HepG2 (cell line): Measurements from ENCODE around the gene FGF18. TPM values are rescaled to one million over a fixed set of nuclear protein-coding genes. Genes with fewer than 3 reads are reported as not detected.

Experiments used
- ARNTL ChIP-seq: sonication (generic); formaldehyde crosslinking; IDR thresholded peaks from 2 replicates; pipeline ENCODE4 v1.4.0; 2020; ENCODE audit warnings: mild to moderate bottlenecking, missing genetic modification reagents
- FOXC1 ChIP-seq: sonication (generic); formaldehyde crosslinking; IDR thresholded peaks from 2 replicates; pipeline ENCODE4 v1.8.0; 2022; ENCODE audit warnings: mild to moderate bottlenecking, missing genetic modification reagents, borderline replicate concordance
- ONECUT2 ChIP-seq: sonication (generic); formaldehyde crosslinking; IDR thresholded peaks from 2 replicates; pipeline ENCODE4 v1.4.0; 2020; ENCODE audit warnings: missing genetic modification reagents
- POLR2AphosphoS5 ChIP-seq: IDR thresholded peaks from 2 replicates; pipeline ENCODE4 v1.6.1; 2012; ENCODE audit warnings: low read depth, low read length
- ZNF230 ChIP-seq: sonication (generic); formaldehyde crosslinking; IDR thresholded peaks from 2 replicates; pipeline ENCODE4 v1.4.0; 2020; ENCODE audit warnings: mild to moderate bottlenecking, missing genetic modification reagents
- ZNF296 ChIP-seq: sonication (generic); formaldehyde crosslinking; conservative IDR thresholded peaks from 2 replicates; pipeline ENCODE4 v1.5.0; 2020; ENCODE audit warnings: mild to moderate bottlenecking, missing genetic modification reagents
- ZNF44 ChIP-seq: sonication (generic); formaldehyde crosslinking; IDR thresholded peaks from 2 replicates; pipeline ENCODE4 v1.5.1; 2020; ENCODE audit warnings: mild to moderate bottlenecking, missing genetic modification reagents
- ZNF451 ChIP-seq: sonication (generic); formaldehyde crosslinking; IDR thresholded peaks from 2 replicates; pipeline ENCODE4 v1.5.0; 2020; ENCODE audit warnings: mild to moderate bottlenecking, missing genetic modification reagents
- ZNF660 ChIP-seq: sonication (generic); formaldehyde crosslinking; IDR thresholded peaks from 2 replicates; pipeline ENCODE4 v1.5.1; 2020; ENCODE audit warnings: mild to moderate bottlenecking, low read depth, missing genetic modification reagents, borderline replicate concordance
- ZNF7 ChIP-seq: IDR thresholded peaks from 2 replicates; pipeline ENCODE4 v1.6.1; 2016; ENCODE audit warnings: missing biosample characterization, missing genetic modification reagents
- polyA plus RNA-seq, 8 experiments: library from polyadenylated mRNA; depleted of rRNA in 3 of 8; stranded (reverse) in 7 of 8; unstranded in 1 of 8; fragments of >200 nt; fragmentation: Illumina TruSeq in 4 of 8; extraction: Trizol in 4 of 8; gene quantifications; 2 replicates each; pipeline versions ENCODE4 v1.2.1 to v1.2.3, GENCODE V29; 2011 to 2016; ENCODE audit warnings: low read depth in 4 of 8, missing spikeins in 1 of 8, mixed read lengths in 1 of 8; ENCODE audit not compliant: insufficient read depth in 1 of 8
- total RNA-seq, 5 experiments: library from RNA; depleted of rRNA; stranded (reverse); fragments of >200 nt; fragmentation: Illumina TruSeq; extraction: Trizol; gene quantifications; 2 replicates each; pipeline ENCODE4 v1.2.3, GENCODE V29; 2016; ENCODE audit warnings: low read depth in 1 of 5
- TF ChIP-seq, protein P1 (sequence below), 2 experiments: sonication (generic) in 1 of 2; formaldehyde crosslinking in 1 of 2; IDR thresholded peaks; 2 replicates each; pipeline versions ENCODE4 v1.6.1 to v1.9.0; 2014 to 2022; ENCODE audit warnings: antibody characterized with exemption in 1 of 2, borderline replicate concordance in 1 of 2, inconsistent platforms in 1 of 2, low read depth in 1 of 2, missing genetic modification reagents in 1 of 2
- TF ChIP-seq, protein P2 (sequence below), 2 experiments: fragments of 450-650 bp in 1 of 2; sonication (generic) in 1 of 2; formaldehyde crosslinking in 1 of 2; IDR thresholded peaks; 2 replicates each; pipeline versions ENCODE4 v1.6.1 to v1.8.0; 2016 to 2022; ENCODE audit warnings: antibody characterized with exemption in 1 of 2, mild to moderate bottlenecking in 1 of 2, missing genetic modification reagents in 1 of 2

FGF18 gene
- total and polyA plus RNA-seq, 2 of the 13 experiments (the other 11 are each of a cell fraction or from before 2014, with no cell fraction given), result not detected

DNA sequence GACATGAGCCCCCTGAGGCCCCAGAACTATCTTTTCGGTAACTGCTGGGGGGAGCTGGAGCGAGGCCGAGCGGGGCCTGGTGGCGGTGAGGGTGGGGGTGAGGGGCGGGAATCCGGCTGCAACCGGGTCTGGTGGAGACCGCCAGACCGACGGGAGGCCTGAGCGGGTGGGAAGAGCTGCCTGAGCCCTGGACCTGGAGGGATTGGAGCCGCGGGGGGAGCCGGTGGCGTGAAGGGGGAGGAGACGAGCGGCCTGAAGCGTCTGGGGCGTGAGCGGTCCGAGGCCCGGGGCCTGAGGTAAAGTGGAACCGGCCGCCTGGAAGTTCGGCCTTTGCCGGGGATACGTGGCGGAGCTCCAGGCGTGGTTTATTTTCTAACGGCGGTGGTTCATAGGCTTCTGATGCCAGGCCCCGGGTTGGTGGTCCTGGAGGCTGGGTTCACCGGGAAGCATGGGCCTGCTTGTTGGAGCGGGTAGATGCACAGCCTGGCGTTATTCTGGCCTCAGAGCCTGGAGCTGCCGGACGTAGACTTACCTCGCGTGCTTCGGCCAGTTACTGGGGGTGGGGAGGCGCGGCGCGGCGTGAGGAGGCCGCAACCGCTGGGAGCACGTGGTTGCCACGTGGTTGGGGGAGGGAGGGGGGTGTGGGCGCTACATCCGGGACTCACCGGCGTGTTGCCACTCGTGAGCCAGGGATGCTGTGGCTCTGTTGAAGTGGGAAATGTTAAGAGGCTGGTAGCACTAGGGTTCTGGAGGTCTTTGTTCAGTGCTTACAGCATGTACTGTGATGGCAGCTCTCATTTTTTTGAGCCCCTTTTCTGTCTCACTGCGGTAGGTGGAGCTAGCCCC lies 31.3 kb upstream of the FGF18 start (continued):
- TF ChIP-seq, protein P1, sequence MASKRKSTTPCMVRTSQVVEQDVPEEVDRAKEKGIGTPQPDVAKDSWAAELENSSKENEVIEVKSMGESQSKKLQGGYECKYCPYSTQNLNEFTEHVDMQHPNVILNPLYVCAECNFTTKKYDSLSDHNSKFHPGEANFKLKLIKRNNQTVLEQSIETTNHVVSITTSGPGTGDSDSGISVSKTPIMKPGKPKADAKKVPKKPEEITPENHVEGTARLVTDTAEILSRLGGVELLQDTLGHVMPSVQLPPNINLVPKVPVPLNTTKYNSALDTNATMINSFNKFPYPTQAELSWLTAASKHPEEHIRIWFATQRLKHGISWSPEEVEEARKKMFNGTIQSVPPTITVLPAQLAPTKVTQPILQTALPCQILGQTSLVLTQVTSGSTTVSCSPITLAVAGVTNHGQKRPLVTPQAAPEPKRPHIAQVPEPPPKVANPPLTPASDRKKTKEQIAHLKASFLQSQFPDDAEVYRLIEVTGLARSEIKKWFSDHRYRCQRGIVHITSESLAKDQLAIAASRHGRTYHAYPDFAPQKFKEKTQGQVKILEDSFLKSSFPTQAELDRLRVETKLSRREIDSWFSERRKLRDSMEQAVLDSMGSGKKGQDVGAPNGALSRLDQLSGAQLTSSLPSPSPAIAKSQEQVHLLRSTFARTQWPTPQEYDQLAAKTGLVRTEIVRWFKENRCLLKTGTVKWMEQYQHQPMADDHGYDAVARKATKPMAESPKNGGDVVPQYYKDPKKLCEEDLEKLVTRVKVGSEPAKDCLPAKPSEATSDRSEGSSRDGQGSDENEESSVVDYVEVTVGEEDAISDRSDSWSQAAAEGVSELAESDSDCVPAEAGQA (IDR thresholded peaks at IDR 0.05; ENCODE audit: low read depth), result peak; percentile 34; the same call in 1 of the 2 replicates
- TF ChIP-seq, protein P1 (CRISPR knock-in tag; IDR thresholded peaks at IDR 0.05; ENCODE audit: borderline replicate concordance), result no peak
- TF ChIP-seq ZNF296 (CRISPR knock-in tag), result peak; percentile 93
- TF ChIP-seq, protein P2, sequence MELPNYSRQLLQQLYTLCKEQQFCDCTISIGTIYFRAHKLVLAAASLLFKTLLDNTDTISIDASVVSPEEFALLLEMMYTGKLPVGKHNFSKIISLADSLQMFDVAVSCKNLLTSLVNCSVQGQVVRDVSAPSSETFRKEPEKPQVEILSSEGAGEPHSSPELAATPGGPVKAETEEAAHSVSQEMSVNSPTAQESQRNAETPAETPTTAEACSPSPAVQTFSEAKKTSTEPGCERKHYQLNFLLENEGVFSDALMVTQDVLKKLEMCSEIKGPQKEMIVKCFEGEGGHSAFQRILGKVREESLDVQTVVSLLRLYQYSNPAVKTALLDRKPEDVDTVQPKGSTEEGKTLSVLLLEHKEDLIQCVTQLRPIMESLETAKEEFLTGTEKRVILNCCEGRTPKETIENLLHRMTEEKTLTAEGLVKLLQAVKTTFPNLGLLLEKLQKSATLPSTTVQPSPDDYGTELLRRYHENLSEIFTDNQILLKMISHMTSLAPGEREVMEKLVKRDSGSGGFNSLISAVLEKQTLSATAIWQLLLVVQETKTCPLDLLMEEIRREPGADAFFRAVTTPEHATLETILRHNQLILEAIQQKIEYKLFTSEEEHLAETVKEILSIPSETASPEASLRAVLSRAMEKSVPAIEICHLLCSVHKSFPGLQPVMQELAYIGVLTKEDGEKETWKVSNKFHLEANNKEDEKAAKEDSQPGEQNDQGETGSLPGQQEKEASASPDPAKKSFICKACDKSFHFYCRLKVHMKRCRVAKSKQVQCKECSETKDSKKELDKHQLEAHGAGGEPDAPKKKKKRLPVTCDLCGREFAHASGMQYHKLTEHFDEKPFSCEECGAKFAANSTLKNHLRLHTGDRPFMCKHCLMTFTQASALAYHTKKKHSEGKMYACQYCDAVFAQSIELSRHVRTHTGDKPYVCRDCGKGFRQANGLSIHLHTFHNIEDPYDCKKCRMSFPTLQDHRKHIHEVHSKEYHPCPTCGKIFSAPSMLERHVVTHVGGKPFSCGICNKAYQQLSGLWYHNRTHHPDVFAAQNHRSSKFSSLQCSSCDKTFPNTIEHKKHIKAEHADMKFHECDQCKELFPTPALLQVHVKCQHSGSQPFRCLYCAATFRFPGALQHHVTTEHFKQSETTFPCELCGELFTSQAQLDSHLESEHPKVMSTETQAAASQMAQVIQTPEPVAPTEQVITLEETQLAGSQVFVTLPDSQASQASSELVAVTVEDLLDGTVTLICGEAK (IDR thresholded peaks at IDR 0.05), result no peak
- TF ChIP-seq, protein P2 (CRISPR knock-in tag; IDR thresholded peaks at IDR 0.05), result peak; percentile 90
- peak; percentile 50; the same call in 1 of the 2 replicates for TF ChIP-seq ZNF660 (CRISPR knock-in tag)
- TF ChIP-seq ONECUT2, result 0 out of 2 replicates have a peak, but pooled peaks have one; percentile 12
- TF ChIP-seq POLR2AphosphoS5, result peak; percentile 65
- peak; percentile 88 for TF ChIP-seq ZNF451
- TF ChIP-seq ARNTL (CRISPR knock-in tag), result peak; percentile 97
- 0 out of 2 replicates have a peak, but pooled peaks have one; percentile 8 for TF ChIP-seq ZNF7 (CRISPR knock-in tag)
- TF ChIP-seq ZNF230, result peak; percentile 33; the same call in 1 of the 2 replicates
- peak; percentile 83; the same call in 1 of the 2 replicates for TF ChIP-seq FOXC1
- no peak for TF ChIP-seq ZNF44
